ENCODE data around the gene PRR3. TPM values are rescaled to one million over a fixed set of nuclear protein-coding genes. Genes with fewer than 3 reads are reported as not detected.

Gene PRR3
- total and polyA plus RNA-seq, 8 donors, result 0.89 to 10.7 (median 6.3) TPM; not detected in 2

- no peak overlapping the region for H3K27ac ChIP-seq
- H3K36me3 ChIP-seq, result peaks cover 60 to 76% (median 68%) of the 10 kb centered on the region in 4 donors
- no peak for DNase-seq
- 89 to 93% (median 89%) methylated on average over 28 to 39 of the region's 39 CpGs for WGBS, 5 donors
- intact Hi-C loops (cut with DNase I; ENCODE audit: low total_unique reads), result no loop called here
- H3K9me3 ChIP-seq, result no peaks in the 10 kb centered on the region
- no peaks in the 10 kb centered on the region for H3K27me3 ChIP-seq
- H3K4me1 ChIP-seq, result peaks cover 0 to 21% (median 0%) of the 10 kb centered on the region in 4 donors
- TF ChIP-seq CTCF (IDR thresholded peaks at IDR 0.05) (no peak), POLR2AphosphoS5 (IDR thresholded peaks at IDR 0.05) (peak in 2 of 3 donors; percentile 1 to 9)
- H3K4me3 ChIP-seq, result no peak overlapping the region
These were observed 44.9 kb downstream of the PRR3 start for GRCh38 chr6:30601815-30602641.

GRCh38 chr6:30603961-30604360 is 46.9 kb downstream of the PRR3 start:
- Histone ChIP-seq H3K27ac (no peak overlapping the region), H3K4me3 (no peak overlapping the region), H3K4me1 (peaks cover 0 to 22% (median 11%) of the 10 kb centered on the region in 4 donors), H3K36me3 (peaks cover 78 to 92% (median 88%) of the 10 kb centered on the region in 4 donors), H3K9me3 (no peaks in the 10 kb centered on the region), H3K27me3 (no peaks in the 10 kb centered on the region)
- intact Hi-C loops (cut with DNase I; ENCODE audit: low total_unique reads), result no loop called here
- WGBS, 5 donors, result 91 to 96% (median 92%) methylated on average over 13 of the region's 13 CpGs
- no peak for DNase-seq
- TF ChIP-seq CTCF (IDR thresholded peaks at IDR 0.05), result no peak
- TF ChIP-seq POLR2A (IDR thresholded peaks at IDR 0.05), result no peak
- TF ChIP-seq POLR2AphosphoS5 (IDR thresholded peaks at IDR 0.05), result no peak

GRCh38 chr6:30610065-30610464 is 53.0 kb downstream of the PRR3 start:
- WGBS, 5 donors, result 58 to 77% (median 66%) methylated on average over 4 of the region's 4 CpGs
- peaks cover 44 to 56% (median 47%) of the 10 kb centered on the region in 4 donors for H3K36me3 ChIP-seq
- H3K4me1 ChIP-seq, result peaks cover 38 to 75% (median 52%) of the 10 kb centered on the region in 4 donors
- DNase-seq, result no peak
- intact Hi-C loops (cut with DNase I; ENCODE audit: low total_unique reads), result no loop called here
- no peaks in the 10 kb centered on the region for H3K9me3 ChIP-seq
- no peak overlapping the region for H3K4me3 ChIP-seq
- no peaks in the 10 kb centered on the region for H3K27me3 ChIP-seq
- no peak for TF ChIP-seq CTCF (IDR thresholded peaks at IDR 0.05)
- TF ChIP-seq POLR2A (IDR thresholded peaks at IDR 0.05), result no peak
- TF ChIP-seq EP300 (IDR thresholded peaks at IDR 0.05), result no peak
- H3K27ac ChIP-seq, result peak overlapping the region in 2 of 5 donors; percentile 18 to 95

- WGBS, 5 donors, result 53 to 69% (median 59%) methylated on average over 9 of the region's 9 CpGs
- H3K4me3 ChIP-seq, result no peak overlapping the region
- H3K9me3 ChIP-seq, result no peaks in the 10 kb centered on the region
- intact Hi-C loops (cut with DNase I; ENCODE audit: low total_unique reads), result no loop called here
- DNase-seq, result no peak
- H3K27me3 ChIP-seq, result no peaks in the 10 kb centered on the region
- H3K36me3 ChIP-seq, result peaks cover 38 to 48% (median 39%) of the 10 kb centered on the region in 4 donors
- H3K4me1 ChIP-seq, result peaks cover 38 to 75% (median 52%) of the 10 kb centered on the region in 4 donors
- H3K27ac ChIP-seq, result peak overlapping the region in 2 of 5 donors; percentile 24 to 95
- TF ChIP-seq POLR2A (IDR thresholded peaks at IDR 0.05) (no peak), EP300 (IDR thresholded peaks at IDR 0.05) (no peak), CTCF (IDR thresholded peaks at IDR 0.05) (no peak), POLR2AphosphoS5 (IDR thresholded peaks at IDR 0.05) (no peak)
These were observed 54.2 kb downstream of the PRR3 start for GRCh38 chr6:30611150-30611855.

All from stomach (tissue), 9 donors.